ENCODE measurements around the gene MTMR3.
"Not testable (repeated sequence)": the region's sequence is repeated elsewhere in the genome, so short reads cannot be mapped to it uniquely, and the experiment has no call there.

DNA sequence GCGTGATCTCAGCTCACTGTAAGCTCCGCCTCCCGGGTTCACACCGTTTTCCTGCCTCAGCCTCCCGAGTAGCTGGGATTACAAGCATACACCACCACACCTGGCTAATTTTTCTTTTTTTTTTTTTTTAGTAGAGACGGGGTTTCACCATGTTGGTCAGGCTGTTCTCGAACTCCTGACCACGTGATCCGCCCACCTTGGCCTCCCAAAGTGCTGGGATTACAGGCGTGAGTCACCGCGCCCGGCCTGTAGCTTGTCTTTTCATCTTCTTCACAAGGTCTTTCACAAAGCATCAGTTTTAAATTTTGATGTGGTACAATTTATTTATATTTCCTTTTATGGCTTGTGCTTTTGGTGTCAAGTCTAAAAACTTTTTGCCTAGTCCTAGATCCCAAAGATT lies 17.4 kb upstream of the MTMR3 start:
- TF ChIP-seq POLR2A, EP300 (IDR thresholded peaks at IDR 0.05): not testable (repeated sequence)

All from gastroesophageal sphincter (tissue), 2 donors.